Natural killer cell (primary cell): Measurements from ENCODE around the gene CEP68. TPM values are rescaled to one million over a fixed set of nuclear protein-coding genes. Genes with fewer than 3 reads are reported as not detected.
"Not testable (repeated sequence)": the region's sequence is repeated elsewhere in the genome, so short reads cannot be mapped to it uniquely, and the experiment has no call there.

ENCODE experiments used
- ATAC-seq, 3 donors: fragments of 150-1000 bp in 2 of 3; fragments of 200-7000 bp in 1 of 3; cut with Tn5 transposase; 1 replicate in 1 of 3; 2 replicates in 2 of 3; pipeline ENCODE4 v1.10.0; 2021; ENCODE audit warnings: mild to moderate bottlenecking in 2 of 3, moderate library complexity in 2 of 3
- DNase-seq, 2 donors: peaks; one replicate each; pipeline versions ENCODE4 v3.0.0 to v3.0.0-alpha.2; 2013 to 2021; ENCODE audit warnings: mixed read lengths in 1 of 2
- H3K27ac ChIP-seq: one replicate; pipeline ENCODE4 v1.5.1; 2013; ENCODE audit warnings: mild to moderate bottlenecking, low read length
- H3K27me3 ChIP-seq: one replicate; pipeline ENCODE4 v1.6.1; 2013; ENCODE audit warnings: low read length; ENCODE audit not compliant: control insufficient read depth, insufficient read depth
- H3K36me3 ChIP-seq: one replicate; pipeline ENCODE4 v1.6.1; 2013; ENCODE audit warnings: low read length; ENCODE audit not compliant: control insufficient read depth, insufficient read depth
- H3K4me1 ChIP-seq: one replicate; pipeline ENCODE4 v1.6.1; 2013; ENCODE audit warnings: low read length; ENCODE audit not compliant: control insufficient read depth, insufficient read depth
- H3K4me3 ChIP-seq: one replicate; pipeline ENCODE4 v1.5.1; 2013; ENCODE audit warnings: low read length
- H3K9me3 ChIP-seq: one replicate; pipeline ENCODE4 v1.6.1; 2013; ENCODE audit warnings: low read length; ENCODE audit not compliant: control insufficient read depth, insufficient read depth
- H3K27ac Mint-ChIP-seq, 2 donors: one replicate each; pipeline ENCODE4 v1.8.0; 2022; ENCODE audit warnings: mild to moderate bottlenecking in 2 of 2, mixed read lengths in 2 of 2, moderate library complexity in 1 of 2
- H3K27me3 Mint-ChIP-seq, 2 donors: one replicate each; pipeline ENCODE4 v1.8.0; 2022; ENCODE audit warnings: low read depth in 2 of 2, mixed read lengths in 2 of 2
- H3K36me3 Mint-ChIP-seq: one replicate; pipeline ENCODE4 v1.8.0; 2022; ENCODE audit warnings: mixed read lengths
- H3K4me1 Mint-ChIP-seq, 2 donors: one replicate each; pipeline ENCODE4 v1.8.0; 2022; ENCODE audit warnings: mixed read lengths in 2 of 2
- H3K4me3 Mint-ChIP-seq: one replicate; pipeline ENCODE4 v1.8.0; 2022; ENCODE audit warnings: mild to moderate bottlenecking, moderate library complexity, mixed read lengths
- H3K9me3 Mint-ChIP-seq, 2 donors: one replicate each; pipeline ENCODE4 v1.8.0; 2022; ENCODE audit warnings: mixed read lengths in 2 of 2
- WGBS: methylation state at CpG from one replicate; pipeline ENCODE4 v1.1.7; 2013; ENCODE audit warnings: missing lambda C conversion rate; ENCODE audit not compliant: insufficient coverage; 5-methylcytosine and 5-hydroxymethylcytosine counted together
- intact Hi-C: fragments of 100-400 bp; cut with micrococcal nuclease; formaldehyde crosslinking; loops from one replicate; pipeline ENCODE4 v1.14.2; 2022
- total RNA-seq, 4 donors: library from RNA; stranded (reverse); fragments of 120-200 nt in 1 of 4; gene quantifications; one replicate each; pipeline versions ENCODE4 v1.2.3 to v1.2.4, GENCODE V29; 2013 to 2022
- TF ChIP-seq, protein P1 (sequence below): fragments of 200-600 bp; IDR thresholded peaks from one replicate; pipeline ENCODE4 v1.8.0; 2022; ENCODE audit warnings: antibody characterized with exemption

CEP68 gene
- total RNA-seq, 3 donors from 2014 or later (not counting 1 experiment from before 2014, with no cell fraction given): 5.6 to 8.3 (median 5.8) TPM

DNA sequence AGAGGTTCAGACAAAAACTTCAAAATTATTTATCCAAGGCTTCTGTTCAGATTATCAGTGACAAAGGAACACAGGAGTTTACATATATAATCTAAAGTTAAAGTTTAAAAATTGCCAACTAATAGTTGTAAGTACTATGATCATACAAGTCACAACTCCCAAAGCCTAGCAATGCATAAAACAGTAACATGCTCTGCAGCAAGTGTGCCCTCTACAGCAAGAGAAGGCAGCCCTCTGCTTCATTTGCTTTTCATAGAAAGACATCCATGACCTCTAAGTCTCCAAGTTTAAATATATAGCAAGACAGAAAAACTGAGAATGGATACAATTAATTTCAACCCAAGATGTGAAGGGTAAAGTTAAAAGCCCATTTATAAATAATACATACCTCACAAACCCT is 60.4 kb downstream of the CEP68 start:
- Histone ChIP-seq H3K4me3 (no peak overlapping the region), H3K36me3 (no peaks in the 10 kb centered on the region), H3K27me3 (no peaks in the 10 kb centered on the region), H3K27ac (no peak overlapping the region), H3K4me1 (peaks cover 42% of the 10 kb centered on the region), H3K9me3 (no peaks in the 10 kb centered on the region)
- H3K4me1 Mint-ChIP-seq: peaks cover 56 to 69% of the 10 kb centered on the region in 2 donors
- intact Hi-C loops: no loop called here
- peak overlapping the region; percentile 47 to 72 for H3K27ac Mint-ChIP-seq
- H3K9me3 Mint-ChIP-seq: no peaks in the 10 kb centered on the region
- ATAC-seq (peak in 1 of 3 donors; percentile 35), DNase-seq (no peak)
- TF ChIP-seq, protein P1, sequence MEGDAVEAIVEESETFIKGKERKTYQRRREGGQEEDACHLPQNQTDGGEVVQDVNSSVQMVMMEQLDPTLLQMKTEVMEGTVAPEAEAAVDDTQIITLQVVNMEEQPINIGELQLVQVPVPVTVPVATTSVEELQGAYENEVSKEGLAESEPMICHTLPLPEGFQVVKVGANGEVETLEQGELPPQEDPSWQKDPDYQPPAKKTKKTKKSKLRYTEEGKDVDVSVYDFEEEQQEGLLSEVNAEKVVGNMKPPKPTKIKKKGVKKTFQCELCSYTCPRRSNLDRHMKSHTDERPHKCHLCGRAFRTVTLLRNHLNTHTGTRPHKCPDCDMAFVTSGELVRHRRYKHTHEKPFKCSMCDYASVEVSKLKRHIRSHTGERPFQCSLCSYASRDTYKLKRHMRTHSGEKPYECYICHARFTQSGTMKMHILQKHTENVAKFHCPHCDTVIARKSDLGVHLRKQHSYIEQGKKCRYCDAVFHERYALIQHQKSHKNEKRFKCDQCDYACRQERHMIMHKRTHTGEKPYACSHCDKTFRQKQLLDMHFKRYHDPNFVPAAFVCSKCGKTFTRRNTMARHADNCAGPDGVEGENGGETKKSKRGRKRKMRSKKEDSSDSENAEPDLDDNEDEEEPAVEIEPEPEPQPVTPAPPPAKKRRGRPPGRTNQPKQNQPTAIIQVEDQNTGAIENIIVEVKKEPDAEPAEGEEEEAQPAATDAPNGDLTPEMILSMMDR: no peak
- H3K27me3 Mint-ChIP-seq: no peaks in the 10 kb centered on the region
- peak overlapping the region; percentile 37 for H3K4me3 Mint-ChIP-seq
- H3K36me3 Mint-ChIP-seq: no peaks in the 10 kb centered on the region

DNA sequence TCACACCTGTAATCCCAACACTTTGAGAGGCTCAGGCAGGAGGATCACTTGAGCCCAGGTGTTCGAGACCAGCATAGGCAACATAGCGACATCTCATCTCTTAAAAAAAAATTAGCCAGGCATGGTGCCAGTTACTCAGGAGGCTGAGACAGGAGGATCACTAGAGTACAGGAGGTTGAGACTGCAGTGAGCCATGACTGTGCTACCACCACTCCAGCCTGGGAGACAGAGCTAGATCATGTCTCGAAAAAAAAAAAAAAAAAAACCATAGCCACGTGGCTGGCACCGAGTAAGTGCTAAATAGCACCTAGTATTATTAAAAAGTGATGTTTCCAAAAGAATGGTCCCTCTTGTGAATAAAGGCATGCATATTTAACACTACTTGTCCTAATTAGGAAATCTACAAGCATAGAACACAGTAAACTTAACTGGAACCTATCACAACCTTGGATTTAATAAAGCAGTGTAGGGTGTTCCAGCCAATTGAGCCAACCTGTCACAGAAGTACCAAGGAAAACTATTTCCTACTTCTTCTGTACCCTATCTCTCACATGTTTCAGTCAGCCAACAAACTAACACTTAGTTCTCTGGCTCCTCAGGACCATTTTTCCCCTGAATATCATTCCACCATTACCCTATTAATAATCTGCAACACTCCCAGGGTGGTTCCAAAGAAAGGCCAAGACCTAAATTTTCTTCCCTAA is 64.9 kb downstream of the CEP68 start:
- no peaks in the 10 kb centered on the region for H3K27me3 Mint-ChIP-seq
- peaks cover 57 to 76% of the 10 kb centered on the region in 2 donors for H3K4me1 Mint-ChIP-seq
- H3K4me3 ChIP-seq: no peak overlapping the region

DNA sequence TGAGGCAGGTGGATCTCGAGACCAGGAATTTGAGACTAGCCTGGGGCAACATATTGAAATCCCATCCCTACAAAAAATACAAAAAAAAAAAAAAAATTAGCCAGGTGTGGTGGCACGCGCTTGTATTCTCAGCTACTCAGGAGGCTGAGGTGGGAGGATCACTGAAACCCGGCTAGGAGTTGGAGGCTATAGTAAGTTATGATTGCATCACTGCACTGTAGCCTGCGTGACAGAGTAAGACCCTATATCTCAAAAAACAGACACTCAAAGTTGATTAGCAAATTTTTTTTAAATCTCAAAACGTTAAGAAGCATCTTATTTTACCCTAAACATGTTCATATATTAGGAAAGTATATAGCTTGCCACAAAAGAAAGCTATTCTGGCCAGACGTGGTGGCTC is 66.1 kb downstream of the CEP68 start:
- Mint-ChIP-seq H3K9me3 (no peaks in the 10 kb centered on the region), H3K4me3 (no peak overlapping the region), H3K4me1 (peaks cover 59 to 74% of the 10 kb centered on the region in 2 donors), H3K27me3 (no peaks in the 10 kb centered on the region), H3K36me3 (no peaks in the 10 kb centered on the region), H3K27ac (peak overlapping the region in 1 of 2 donors; percentile 30)
- Histone ChIP-seq H3K27ac (no peak overlapping the region), H3K4me1 (peaks cover 66% of the 10 kb centered on the region), H3K9me3 (no peaks in the 10 kb centered on the region), H3K4me3 (no peak overlapping the region), H3K27me3 (no peaks in the 10 kb centered on the region), H3K36me3 (no peaks in the 10 kb centered on the region)
- DNase-seq (no peak), ATAC-seq (peak in 2 of 3 donors; percentile 12)
- TF ChIP-seq, protein P1: no peak
- intact Hi-C loops: no loop called here
- 78% methylated on average over 4 of the region's 7 CpGs for WGBS

More for the DNA sequence above, 64.9 kb downstream of the CEP68 start:
- DNase-seq (no peak), ATAC-seq (peak; percentile 45 to 62 (median 49))
- Mint-ChIP-seq H3K4me3 (peak overlapping the region; percentile 49), H3K36me3 (no peaks in the 10 kb centered on the region), H3K27ac (peak overlapping the region; percentile 55 to 57), H3K9me3 (no peaks in the 10 kb centered on the region)
- no peaks in the 10 kb centered on the region for H3K27me3 ChIP-seq
- no peaks in the 10 kb centered on the region for H3K9me3 ChIP-seq
- no peaks in the 10 kb centered on the region for H3K36me3 ChIP-seq
- H3K27ac ChIP-seq: no peak overlapping the region
- WGBS: 100% methylated on average over 2 of the region's 5 CpGs
- H3K4me1 ChIP-seq: peaks cover 67% of the 10 kb centered on the region
- TF ChIP-seq, protein P1: no peak
- intact Hi-C loops: no loop called here

DNA sequence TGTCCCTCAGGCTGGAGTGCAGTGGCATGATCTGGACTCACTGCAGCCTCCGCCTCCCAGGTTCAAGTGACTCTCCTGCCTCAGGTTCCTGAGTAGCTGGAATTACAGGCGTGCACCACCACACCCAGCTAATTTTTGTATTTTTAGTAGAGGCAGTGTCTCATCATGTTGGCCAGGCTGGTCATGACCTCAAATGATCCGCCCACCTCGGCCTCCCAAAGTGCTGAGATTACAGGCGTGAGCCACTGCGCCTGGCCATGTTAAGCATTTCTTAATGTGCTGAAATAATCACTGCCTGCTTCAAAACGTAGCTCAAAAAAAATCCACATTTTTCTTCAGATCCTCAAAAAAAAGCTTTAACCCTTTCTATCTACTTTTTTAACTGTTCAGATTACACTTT is 69.2 kb downstream of the CEP68 start:
- H3K9me3 Mint-ChIP-seq, H3K9me3 ChIP-seq, H3K27me3 ChIP-seq, H3K27me3 Mint-ChIP-seq, H3K36me3 ChIP-seq, ATAC-seq, H3K4me3 ChIP-seq, H3K27ac ChIP-seq, intact Hi-C loops, DNase-seq, H3K36me3 Mint-ChIP-seq: not testable (repeated sequence)
- H3K4me1 ChIP-seq: peaks cover 55% of the 10 kb centered on the region
- 71% methylated on average over 7 of the region's 7 CpGs for WGBS
- Mint-ChIP-seq H3K4me1 (peaks cover 67 to 69% of the 10 kb centered on the region in 2 donors), H3K4me3 (peak overlapping the region; percentile 31), H3K27ac (peak overlapping the region; percentile 20 to 73)
